Activated CD4-positive, alpha-beta T cell treated with anti-CD3 and anti-CD28 coated beads, Interleukin-2, amount 10 ng/mL, durations not matched to agents 7 days and 5 days (primary cell): Measurements from ENCODE around the gene TRPC1. TPM values are rescaled to one million over a fixed set of nuclear protein-coding genes. Genes with fewer than 3 reads are reported as not detected.

Experiments
- CTCF ChIA-PET: fragments of 350-600 bp; sonication (Branson Sonifier 250); formaldehyde crosslinking; loops from one replicate; lab custom pipeline; 2021; ENCODE audit warnings: antibody characterized with exemption; lab: Charles Lee
- POLR2A ChIA-PET: fragments of 350-600 bp; sonication (Branson Sonifier 250); formaldehyde crosslinking; loops from one replicate; lab custom pipeline; 2021; ENCODE audit warnings: antibody characterized with exemption; lab: Charles Lee
- DNase-seq: peaks from one replicate; pipeline ENCODE4 v3.0.0-alpha.2; 2020
- H3K27ac Mint-ChIP-seq: one replicate; pipeline ENCODE4 v1.8.0; 2021; ENCODE audit warnings: mild to moderate bottlenecking, moderate library complexity, mixed read lengths
- H3K27me3 Mint-ChIP-seq: one replicate; pipeline ENCODE4 v1.8.0; 2021; ENCODE audit warnings: mixed read lengths
- H3K36me3 Mint-ChIP-seq: one replicate; pipeline ENCODE4 v1.8.0; 2021; ENCODE audit warnings: low read depth, mixed read lengths
- H3K4me1 Mint-ChIP-seq: one replicate; pipeline ENCODE4 v1.8.0; 2021; ENCODE audit warnings: mixed read lengths
- H3K4me3 Mint-ChIP-seq: one replicate; pipeline ENCODE4 v1.8.0; 2021; ENCODE audit warnings: mild to moderate bottlenecking, moderate library complexity, mixed read lengths
- H3K9me3 Mint-ChIP-seq: one replicate; pipeline ENCODE4 v1.8.0; 2021; ENCODE audit warnings: mixed read lengths
- total RNA-seq, 2 experiments: library from RNA; stranded (reverse); gene quantifications; one replicate each; pipeline ENCODE4 v1.2.3, GENCODE V29; 2021

The TRPC1 gene
- total RNA-seq, 2 experiments from 2014 or later = 1.2 to 1.6 TPM

GRCh38 chr3:142853270-142854168, 129.7 kb downstream of the TRPC1 start:
- Mint-ChIP-seq H3K4me1 (no peaks in the 10 kb centered on the region), H3K27ac (no peak overlapping the region), H3K9me3 (no peaks in the 10 kb centered on the region), H3K36me3 (no peaks in the 10 kb centered on the region), H3K27me3 (peaks cover 4% of the 10 kb centered on the region), H3K4me3 (no peak overlapping the region)
- no peak for DNase-seq
- CTCF ChIA-PET = interaction anchor here (0.7 to 1.4 kb wide), 4 partner anchors 18 to 148 kb away, joined by 3 read pairs; partner anchors contain the start of gene U2SURP
- POLR2A ChIA-PET = no interaction called here

- POLR2A ChIA-PET = no interaction called here
- DNase-seq = no peak
- no peaks in the 10 kb centered on the region for H3K9me3 Mint-ChIP-seq
- no peaks in the 10 kb centered on the region for H3K4me1 Mint-ChIP-seq
- no peaks in the 10 kb centered on the region for H3K36me3 Mint-ChIP-seq
- no peak overlapping the region for H3K4me3 Mint-ChIP-seq
- CTCF ChIA-PET = no interaction called here
- peaks cover 19% of the 10 kb centered on the region for H3K27me3 Mint-ChIP-seq
- H3K27ac Mint-ChIP-seq = no peak overlapping the region
These were observed 133.2 kb downstream of the TRPC1 start for GRCh38 chr3:142857056-142857455.

Other genes with a start within 250 kb of the TRPC1 start
- gene ATR, start 145.3 kb upstream of the TRPC1 start, total RNA-seq = 10 to 100 TPM; 31.5 to 31.8 TPM
- gene PLS1, start 127.6 kb upstream of the TRPC1 start, total RNA-seq = 1 to 10 TPM; 2.1 to 2.6 TPM
- gene PCOLCE2, start 165.0 kb downstream of the TRPC1 start, total RNA-seq = not detected
- not detected for gene PAQR9, start 239.6 kb downstream of the TRPC1 start, total RNA-seq